Measurements from ENCODE around the gene IMPA2. TPM values are rescaled to one million over a fixed set of nuclear protein-coding genes. Genes with fewer than 3 reads are reported as not detected.

The IMPA2 gene
- total and polyA plus RNA-seq, 10 of the 15 experiments (the other 5 are each of a cell fraction or from before 2014, with no cell fraction given): 0.24 to 21.0 (median 11.4) TPM

GRCh38 chr18:12043811-12044210 lies 62.5 kb downstream of the IMPA2 start (continued):
- TF ChIP-seq HSF1 (IDR thresholded peaks at IDR 0.05; ENCODE audit: low read depth, low read length) (no peak), EZH2 (IDR thresholded peaks at IDR 0.05; ENCODE audit: borderline replicate concordance, control insufficient read depth, low read depth, low read length) (no peak), DPF2 (IDR thresholded peaks at IDR 0.05) (no peak)

- no peak overlapping the region for H2AFZ ChIP-seq (ENCODE audit: control insufficient read depth, low read depth, low read length)
- H3K4me3 ChIP-seq: no peak overlapping the region
- ATAC-seq (no peak), DNase-seq (ENCODE audit: low read depth, low spot score) (no peak), FAIRE-seq (no peak)
- H3K27me3 ChIP-seq (replicated peaks in 1 of 2; ENCODE audit: control insufficient read depth in 2 of 2, insufficient read depth in 2 of 2, low read length in 1 of 2): no peaks in the 10 kb centered on the region
- no TSS peak for BruUV-seq (replicated peaks)
- no peaks in the 10 kb centered on the region for H3K9me3 ChIP-seq (replicated peaks; ENCODE audit: control insufficient read depth, insufficient read depth, low read length)
- intact Hi-C loops (cut with micrococcal nuclease; ENCODE audit: unreplicated experiment): no loop called here
- no peaks in the 10 kb centered on the region for H3K79me2 ChIP-seq (ENCODE audit: control insufficient read depth, insufficient read depth, low read length)
- RAD21 ChIA-PET (ENCODE audit: unreplicated experiment): no interaction called here
- in situ Hi-C loops (cut with MboI): no loop called here
- no peak overlapping the region for H3K9ac ChIP-seq (ENCODE audit: control insufficient read depth, insufficient read depth, low read length)
- H3K27ac ChIP-seq (ENCODE audit: control insufficient read depth, insufficient read depth): no peak overlapping the region
- WGBS (ENCODE audit: insufficient coverage, insufficient replicate concordance, low lambda C conversion rate, missing lambda C conversion rate): 60% methylated on average over 5 of the region's 5 CpGs
- no peaks in the 10 kb centered on the region for H4K20me1 ChIP-seq (ENCODE audit: control insufficient read depth, insufficient read depth)
- no peak for TF ChIP-seq RAD51 (IDR thresholded peaks at IDR 0.05)
- no peak for TF ChIP-seq HDAC6 (IDR thresholded peaks at IDR 0.05; ENCODE audit: unreplicated experiment)
- TF ChIP-seq MTA3 (IDR thresholded peaks at IDR 0.05; ENCODE audit: borderline replicate concordance, low read length): no peak
- TF ChIP-seq RCOR1 (conservative IDR thresholded peaks at IDR 0.05; ENCODE audit: low read depth, low read length): no peak
- TF ChIP-seq E2F4 (IDR thresholded peaks at IDR 0.05; ENCODE audit: low read depth, low read length): no peak
- no peak for TF ChIP-seq POU2F2 (IDR thresholded peaks at IDR 0.05; ENCODE audit: borderline replicate concordance, low read depth, low read length)
- no peaks in the 10 kb centered on the region for H3K36me3 ChIP-seq (ENCODE audit: control insufficient read depth in 2 of 2, insufficient read depth in 2 of 2, low read length in 1 of 2)
- POLR2A ChIA-PET: no interaction called here
- CTCF ChIA-PET: interaction anchor here (1.2 kb wide), 1 partner anchor 107 kb away, joined by 3 read pairs; no protein-coding TSS in a partner anchor
- no peak overlapping the region for H3K4me2 ChIP-seq (ENCODE audit: control insufficient read depth, insufficient read depth)
- SMC1A ChIA-PET (ENCODE audit: uncharacterized antibody, unreplicated experiment): interaction anchor here (1.5 kb wide), 1 partner anchor 107 kb away, joined by 6 read pairs; no protein-coding TSS in a partner anchor
- peaks cover 15% of the 10 kb centered on the region for H3K4me1 ChIP-seq (ENCODE audit: control insufficient read depth, insufficient read depth, low read length)
Measured at GRCh38 chr18:12044591-12044990, 63.3 kb downstream of the IMPA2 start.

All from GM12878 (cell line).